ENCODE data around the gene SCIMP. TPM values are rescaled to one million over a fixed set of nuclear protein-coding genes. Genes with fewer than 3 reads are reported as not detected.

SCIMP gene
- total RNA-seq, 4 donors from 2014 or later, result 0.59 to 1.0 TPM; not detected in 2

DNA sequence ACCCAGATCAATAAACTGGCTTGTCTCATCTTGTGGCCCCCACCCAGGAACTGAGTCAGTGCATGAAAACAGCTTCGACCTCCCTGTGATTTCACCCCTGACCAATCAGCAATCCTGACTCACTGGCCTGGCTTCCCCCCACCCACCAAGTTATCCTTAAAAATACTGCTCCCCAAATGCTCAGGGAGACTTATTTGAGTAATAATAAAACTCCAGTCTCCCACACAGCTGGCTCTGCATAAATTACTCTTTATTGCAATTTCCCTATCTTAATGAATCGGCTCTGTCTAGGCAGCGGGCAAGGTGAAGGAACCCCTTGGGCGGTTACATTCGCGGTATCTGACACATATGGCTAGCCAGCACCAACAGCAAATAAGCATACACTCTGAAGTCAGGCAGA, 37.7 kb upstream of the SCIMP start:
- Histone ChIP-seq H3K27me3 (no peaks in the 10 kb centered on the region), H3K9me3 (no peaks in the 10 kb centered on the region), H3K4me3 (replicated peaks in 1 of 3) (no peak overlapping the region), H3K4me1 (no peaks in the 10 kb centered on the region), H3K36me3 (no peaks in the 10 kb centered on the region), H3K27ac (no peak overlapping the region)
- DNase-seq, result no peak
- intact Hi-C loops (cut with DNase I), result loop anchor here (10.0 kb wide), 1 partner anchor 58 kb away; no protein-coding TSS in a partner anchor
- TF ChIP-seq POLR2A (IDR thresholded peaks at IDR 0.05), result no peak
- TF ChIP-seq, protein P1, sequence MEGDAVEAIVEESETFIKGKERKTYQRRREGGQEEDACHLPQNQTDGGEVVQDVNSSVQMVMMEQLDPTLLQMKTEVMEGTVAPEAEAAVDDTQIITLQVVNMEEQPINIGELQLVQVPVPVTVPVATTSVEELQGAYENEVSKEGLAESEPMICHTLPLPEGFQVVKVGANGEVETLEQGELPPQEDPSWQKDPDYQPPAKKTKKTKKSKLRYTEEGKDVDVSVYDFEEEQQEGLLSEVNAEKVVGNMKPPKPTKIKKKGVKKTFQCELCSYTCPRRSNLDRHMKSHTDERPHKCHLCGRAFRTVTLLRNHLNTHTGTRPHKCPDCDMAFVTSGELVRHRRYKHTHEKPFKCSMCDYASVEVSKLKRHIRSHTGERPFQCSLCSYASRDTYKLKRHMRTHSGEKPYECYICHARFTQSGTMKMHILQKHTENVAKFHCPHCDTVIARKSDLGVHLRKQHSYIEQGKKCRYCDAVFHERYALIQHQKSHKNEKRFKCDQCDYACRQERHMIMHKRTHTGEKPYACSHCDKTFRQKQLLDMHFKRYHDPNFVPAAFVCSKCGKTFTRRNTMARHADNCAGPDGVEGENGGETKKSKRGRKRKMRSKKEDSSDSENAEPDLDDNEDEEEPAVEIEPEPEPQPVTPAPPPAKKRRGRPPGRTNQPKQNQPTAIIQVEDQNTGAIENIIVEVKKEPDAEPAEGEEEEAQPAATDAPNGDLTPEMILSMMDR (IDR thresholded peaks at IDR 0.05), result no peak
- 86 to 89% methylated on average over 6 of the region's 6 CpGs for WGBS, 2 donors

GRCh38 chr17:5269241-5269960, 34.7 kb upstream of the SCIMP start:
- Histone ChIP-seq H3K9me3 (no peaks in the 10 kb centered on the region), H3K27me3 (no peaks in the 10 kb centered on the region), H3K4me3 (replicated peaks in 1 of 3) (no peak overlapping the region), H3K4me1 (no peaks in the 10 kb centered on the region), H3K36me3 (no peaks in the 10 kb centered on the region), H3K27ac (no peak overlapping the region)
- intact Hi-C loops (cut with DNase I), result no loop called here
- TF ChIP-seq, protein P1 (IDR thresholded peaks at IDR 0.05), result no peak
- WGBS, 2 donors, result 84 to 87% methylated on average over 4 of the region's 4 CpGs
- no peak for DNase-seq

GRCh38 chr17:5264893-5265292, 30.2 kb upstream of the SCIMP start:
- Histone ChIP-seq H3K36me3 (no peaks in the 10 kb centered on the region), H3K27me3 (no peaks in the 10 kb centered on the region), H3K4me3 (replicated peaks in 1 of 3) (no peak overlapping the region), H3K4me1 (no peaks in the 10 kb centered on the region), H3K9me3 (no peaks in the 10 kb centered on the region), H3K27ac (no peak overlapping the region)
- intact Hi-C loops (cut with DNase I), result no loop called here
- no peak for DNase-seq
- WGBS, 2 donors, result 56 to 78% methylated on average over 3 of the region's 3 CpGs
- TF ChIP-seq POLR2A (IDR thresholded peaks at IDR 0.05), result no peak
- TF ChIP-seq, protein P1 (IDR thresholded peaks at IDR 0.05), result no peak

DNA sequence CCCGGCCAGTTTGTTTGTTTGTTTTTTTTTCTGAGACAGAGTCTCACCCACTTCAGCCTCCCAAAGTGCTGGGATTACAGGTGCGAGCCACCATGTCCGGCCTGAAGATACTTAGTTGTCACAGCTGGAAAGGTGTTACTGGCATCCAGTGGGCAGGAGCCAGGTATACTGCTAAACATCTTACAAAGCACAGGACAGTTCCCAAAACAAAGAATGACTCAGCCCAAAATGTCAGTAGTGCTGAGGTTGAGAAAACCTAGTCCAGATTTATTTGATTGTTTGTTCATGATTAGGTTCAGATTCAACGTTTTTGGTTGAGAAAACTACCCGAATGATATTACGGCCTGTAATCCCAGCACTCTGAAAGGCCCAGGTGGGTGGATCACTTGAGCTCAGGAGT, 28.8 kb upstream of the SCIMP start:
- H3K27me3 ChIP-seq, result no peaks in the 10 kb centered on the region
- no peaks in the 10 kb centered on the region for H3K4me1 ChIP-seq
- no peak overlapping the region for H3K27ac ChIP-seq
- no peaks in the 10 kb centered on the region for H3K9me3 ChIP-seq
- TF ChIP-seq, protein P1 (IDR thresholded peaks at IDR 0.05), result no peak
- no peak for TF ChIP-seq POLR2A (IDR thresholded peaks at IDR 0.05)
- intact Hi-C loops (cut with DNase I), result no loop called here
- WGBS, 2 donors, result 91 to 92% methylated on average over 6 of the region's 6 CpGs
- DNase-seq, result no peak
- no peaks in the 10 kb centered on the region for H3K36me3 ChIP-seq
- H3K4me3 ChIP-seq (replicated peaks in 1 of 3), result no peak overlapping the region

- no peaks in the 10 kb centered on the region for H3K4me1 ChIP-seq
- intact Hi-C loops (cut with DNase I), result no loop called here
- H3K27me3 ChIP-seq, result no peaks in the 10 kb centered on the region
- DNase-seq, result no peak
- no peaks in the 10 kb centered on the region for H3K9me3 ChIP-seq
- no peak overlapping the region for H3K27ac ChIP-seq
- TF ChIP-seq, protein P1 (IDR thresholded peaks at IDR 0.05), result no peak
- TF ChIP-seq POLR2A (IDR thresholded peaks at IDR 0.05), result no peak
- H3K4me3 ChIP-seq (replicated peaks in 1 of 3), result no peak overlapping the region
- no peaks in the 10 kb centered on the region for H3K36me3 ChIP-seq
- 69 to 75% methylated on average over 2 of the region's 2 CpGs for WGBS, 2 donors
Observed at GRCh38 chr17:5262416-5262991, 27.8 kb upstream of the SCIMP start.

All from thyroid gland (tissue), 4 donors.